ENCODE measurements around the gene CPHXL.
A peak's percentile ranks its signal among the peaks of the same experiment; 100 is the strongest.

Gene CPHXL

DNA sequence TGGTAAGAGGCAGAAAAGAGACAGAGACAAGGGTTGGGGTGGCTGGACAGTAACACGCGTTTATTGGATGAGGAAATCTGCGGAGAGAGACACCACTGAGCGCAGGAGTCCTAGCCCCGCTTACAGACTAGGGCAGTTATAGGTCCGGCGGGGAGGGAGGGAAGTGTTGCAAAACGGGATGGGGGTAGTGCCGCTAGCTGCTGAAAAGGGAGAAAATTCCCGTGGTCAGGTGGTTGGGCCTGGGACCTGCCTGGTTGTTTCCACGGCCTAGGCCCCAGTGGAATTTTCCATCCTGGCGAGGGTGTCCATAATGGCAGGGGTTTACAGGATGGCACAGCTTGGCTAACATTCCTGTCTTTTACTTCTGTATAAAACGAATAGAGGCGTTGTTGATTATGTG lies 44.0 kb downstream of the CPHXL start:
- no peak for DNase-seq
- Mint-ChIP-seq H3K36me3 (ENCODE audit: low read depth) (peaks cover 29% of the 10 kb centered on the region), H3K4me3 (no peak overlapping the region), H3K27ac (no peak overlapping the region), H3K27me3 (ENCODE audit: low read depth, poor library complexity) (no peaks in the 10 kb centered on the region), H3K9me3 (peaks cover 40% of the 10 kb centered on the region), H3K4me1 (no peaks in the 10 kb centered on the region)
- TF ChIP-seq CTCF (IDR thresholded peaks at IDR 0.05): no peak

GRCh38 chr16:75679366-75679765 lies 46.9 kb downstream of the CPHXL start:
- H3K4me3 Mint-ChIP-seq: no peak overlapping the region
- H3K27ac Mint-ChIP-seq: no peak overlapping the region
- no peak for TF ChIP-seq CTCF (IDR thresholded peaks at IDR 0.05)
- H3K36me3 Mint-ChIP-seq (ENCODE audit: low read depth): peaks cover 25% of the 10 kb centered on the region
- H3K9me3 Mint-ChIP-seq: peaks cover 28% of the 10 kb centered on the region
- H3K4me1 Mint-ChIP-seq: no peaks in the 10 kb centered on the region
- no peak for DNase-seq
- H3K27me3 Mint-ChIP-seq (ENCODE audit: low read depth, poor library complexity): no peaks in the 10 kb centered on the region

DNA sequence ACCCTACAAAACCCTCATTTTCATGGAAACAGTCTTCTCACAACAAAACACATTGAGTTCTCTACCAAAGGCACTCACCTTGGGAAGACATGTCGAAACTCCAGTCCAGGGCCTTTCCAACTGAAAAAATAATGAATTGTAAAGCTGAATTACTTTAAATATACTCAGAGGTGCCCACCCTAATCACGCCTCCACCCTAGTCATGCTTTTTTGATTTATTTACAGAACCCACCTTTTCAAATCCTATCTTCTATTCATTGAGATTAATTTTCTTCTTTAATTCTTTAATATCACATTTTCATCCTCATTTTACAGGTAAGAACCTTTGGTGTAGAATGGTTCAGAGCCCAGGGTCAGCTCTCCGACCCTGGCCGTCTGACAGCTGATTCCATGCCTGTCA lies 49.4 kb downstream of the CPHXL start, which contains the start of gene CPHXL2:
Gene CPHXL2 (minus strand): TSS at position 101 of the 400 bp plus-strand sequence. CDS start 10 bp downstream, at position 91.
- peak within 1 kb of the TSS; percentile 41 for H3K27ac Mint-ChIP-seq
- H3K9me3 Mint-ChIP-seq: peaks cover 10% of the 10 kb centered on the region
- DNase-seq: no peak
- peaks cover 4% of the 10 kb centered on the region for H3K4me1 Mint-ChIP-seq
- H3K27me3 Mint-ChIP-seq (ENCODE audit: low read depth, poor library complexity): no peaks in the 10 kb centered on the region
- H3K36me3 Mint-ChIP-seq (ENCODE audit: low read depth): peaks cover 8% of the 10 kb centered on the region
- no peak within 1 kb of the TSS for H3K4me3 Mint-ChIP-seq
- no peak for TF ChIP-seq CTCF (IDR thresholded peaks at IDR 0.05)

GRCh38 chr16:75667503-75667902 lies 58.8 kb downstream of the CPHXL start:
- peaks cover 10% of the 10 kb centered on the region for H3K4me1 Mint-ChIP-seq
- no peak for DNase-seq
- no peak overlapping the region for H3K4me3 Mint-ChIP-seq
- no peak overlapping the region for H3K27ac Mint-ChIP-seq
- no peak for TF ChIP-seq CTCF (IDR thresholded peaks at IDR 0.05)
- peaks cover 13% of the 10 kb centered on the region for H3K36me3 Mint-ChIP-seq (ENCODE audit: low read depth)
- peaks cover 12% of the 10 kb centered on the region for H3K9me3 Mint-ChIP-seq
- H3K27me3 Mint-ChIP-seq (ENCODE audit: low read depth, poor library complexity): no peaks in the 10 kb centered on the region

Data from nephron progenitor cell (in vitro differentiated cells).